Measurements from ENCODE around the gene CD48.
"Not testable (repeated sequence)": the region's sequence is repeated elsewhere in the genome, so short reads cannot be mapped to it uniquely, and the experiment has no call there.

The CD48 gene

DNA sequence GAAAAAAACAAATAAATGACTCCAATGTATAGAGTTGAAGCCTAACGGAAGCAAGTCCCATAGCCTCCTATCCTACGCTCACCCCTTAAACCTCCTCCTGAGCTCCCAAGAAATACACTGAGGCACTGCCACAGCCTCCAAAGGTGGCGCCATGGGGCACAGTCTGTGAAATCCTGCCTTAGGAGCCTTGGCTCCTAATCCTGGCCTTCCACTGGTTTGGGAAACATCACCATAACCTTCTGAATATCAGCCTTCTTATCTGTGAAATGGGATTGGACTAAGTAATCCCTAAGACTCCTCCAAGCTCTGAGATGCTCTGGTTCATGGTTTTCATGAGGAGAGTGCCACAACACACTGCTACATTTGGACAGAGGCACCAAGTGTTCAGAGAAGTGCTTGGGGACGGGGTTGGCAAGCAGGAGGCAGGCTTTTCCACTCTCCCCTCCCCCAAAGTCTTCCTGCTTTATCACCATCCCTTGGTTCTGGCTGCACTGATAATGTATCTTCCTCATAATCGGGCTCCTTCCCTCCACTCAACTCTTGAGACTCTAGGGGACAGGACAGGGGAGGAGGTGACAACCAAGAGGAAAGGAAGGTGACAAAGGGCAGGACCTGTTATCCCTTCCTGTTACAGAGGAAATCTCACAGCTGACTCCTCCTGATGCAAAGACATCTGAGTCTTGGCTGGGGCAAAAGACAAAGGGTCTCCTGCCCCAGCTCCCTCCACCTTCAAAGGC is 30.2 kb upstream of the CD48 start:
- DNase-seq (ENCODE audit: low read depth in 3 of 3) = no peak

DNA sequence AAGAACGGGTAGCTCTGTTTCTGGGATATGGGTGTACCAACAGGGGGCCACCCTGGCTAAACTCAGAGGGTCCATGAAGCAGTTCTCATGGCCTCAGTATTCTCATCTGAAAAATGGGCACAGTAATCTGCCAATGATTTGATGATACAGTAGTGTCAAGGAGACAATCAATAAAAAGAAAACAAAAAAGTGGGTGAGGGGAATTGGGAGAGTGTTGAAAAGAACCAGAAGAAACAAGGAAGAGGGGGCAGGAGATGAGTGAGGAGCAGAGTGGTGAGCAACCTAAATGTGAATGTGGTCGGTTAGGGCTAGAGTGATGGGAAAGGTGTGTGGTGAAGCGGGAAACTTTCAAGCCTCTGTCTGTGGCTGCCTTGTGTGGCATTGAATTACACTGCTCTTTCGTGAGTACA is 29.5 kb upstream of the CD48 start:
- no peak for DNase-seq (ENCODE audit: low read depth in 3 of 3)

- no peak for DNase-seq (ENCODE audit: low read depth in 3 of 3)
Measured at GRCh38 chr1:160740133-160740688, 28.6 kb upstream of the CD48 start.

DNA sequence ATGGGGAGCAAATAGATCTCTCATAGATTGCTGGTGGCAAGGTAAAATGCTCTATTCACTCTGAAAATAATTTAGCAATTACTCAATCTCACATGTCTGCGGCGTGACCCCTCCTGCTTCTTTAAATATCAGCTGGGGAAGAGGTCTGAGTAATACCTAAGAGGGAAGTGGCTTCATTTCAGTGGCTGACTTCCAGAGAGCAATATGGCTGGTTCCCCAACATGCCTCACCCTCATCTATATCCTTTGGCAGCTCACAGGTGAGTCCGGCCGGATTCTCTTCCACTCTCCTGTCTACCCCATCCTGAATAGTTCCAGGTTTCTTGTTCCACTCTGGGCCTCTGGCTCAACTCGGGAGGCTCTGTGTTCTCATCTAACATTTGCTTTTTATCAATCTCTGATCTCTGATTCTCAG is 27.5 kb upstream of the CD48 start, which contains the start of gene SLAMF7:
SLAMF7 (plus strand) TSS at position 150 of the 414 bp plus-strand sequence; CDS start at position 205, 55 bp downstream.
- DNase-seq (ENCODE audit: low read depth in 3 of 3) = no peak

GRCh38 chr1:160738271-160738670 is 26.6 kb upstream of the CD48 start:
- DNase-seq (ENCODE audit: low read depth in 3 of 3) = no peak

- no peak for DNase-seq (ENCODE audit: low read depth in 3 of 3)
Measured at GRCh38 chr1:160734301-160734700, 22.7 kb upstream of the CD48 start.

DNA sequence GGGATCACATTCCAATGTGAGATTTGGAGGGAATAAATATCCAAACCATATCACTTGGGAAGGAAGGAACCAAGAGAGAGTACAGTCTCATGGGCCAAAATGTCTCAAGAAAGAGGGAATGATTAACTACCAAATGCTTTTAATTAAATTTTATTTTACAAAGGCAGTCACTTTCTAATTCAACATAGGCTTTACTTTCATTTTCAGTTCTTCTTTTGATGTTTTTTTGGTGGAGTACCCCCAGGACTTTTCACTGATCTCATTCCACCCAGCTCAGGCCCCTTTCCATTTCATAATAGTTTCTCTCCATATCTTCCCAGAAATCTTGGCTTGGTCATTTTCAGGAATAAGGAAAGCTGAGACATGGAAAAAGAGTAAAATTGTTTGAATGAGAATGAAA is 22.3 kb upstream of the CD48 start:
- DNase-seq (ENCODE audit: low read depth in 3 of 3) = no peak

GRCh38 chr1:160731990-160732389 is 20.4 kb upstream of the CD48 start:
- no peak for DNase-seq (ENCODE audit: low read depth in 3 of 3)

DNA sequence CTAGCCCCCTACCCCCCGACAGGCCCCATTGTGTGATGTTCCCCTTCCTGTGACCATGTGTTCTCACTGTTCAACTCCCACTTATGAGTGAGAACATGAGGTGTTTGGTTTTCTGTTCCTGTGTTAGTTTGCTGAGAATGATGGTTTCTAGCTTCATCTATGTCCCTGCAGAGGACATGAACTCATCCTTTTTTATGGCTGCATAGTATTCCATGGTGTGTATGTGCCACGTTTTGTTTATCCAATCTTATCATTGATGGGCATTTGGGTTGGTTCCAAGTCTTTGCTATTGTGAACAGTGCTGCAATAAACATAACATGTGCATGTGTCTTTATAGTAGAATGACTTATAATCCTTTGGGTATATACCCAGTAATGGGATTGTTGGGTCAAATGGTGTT is 19.9 kb upstream of the CD48 start:
- not testable (repeated sequence) for DNase-seq (ENCODE audit: low read depth in 3 of 3)

DNA sequence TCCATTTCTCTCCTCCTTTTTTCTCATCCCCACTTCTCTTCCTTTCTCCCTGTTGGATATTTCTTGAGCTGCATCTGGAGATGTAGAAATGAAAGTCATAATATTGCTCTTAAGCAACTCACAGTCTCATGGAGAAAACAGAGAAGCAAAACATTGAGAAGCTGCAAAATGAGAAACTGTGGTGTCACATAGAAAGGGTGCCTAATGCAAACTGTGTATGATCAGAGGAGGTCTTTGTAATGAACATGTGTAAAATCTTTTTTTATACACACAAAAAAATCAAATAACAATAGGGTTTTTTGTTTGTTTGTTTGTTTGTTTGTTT is 15.7 kb upstream of the CD48 start:
- no peak for DNase-seq (ENCODE audit: low read depth in 3 of 3)

- peak in 2 of 3 experiments; percentile 23 to 54 for DNase-seq (ENCODE audit: low read depth in 3 of 3)
Measured at GRCh38 chr1:160726498-160727315, 15.1 kb upstream of the CD48 start.

DNA sequence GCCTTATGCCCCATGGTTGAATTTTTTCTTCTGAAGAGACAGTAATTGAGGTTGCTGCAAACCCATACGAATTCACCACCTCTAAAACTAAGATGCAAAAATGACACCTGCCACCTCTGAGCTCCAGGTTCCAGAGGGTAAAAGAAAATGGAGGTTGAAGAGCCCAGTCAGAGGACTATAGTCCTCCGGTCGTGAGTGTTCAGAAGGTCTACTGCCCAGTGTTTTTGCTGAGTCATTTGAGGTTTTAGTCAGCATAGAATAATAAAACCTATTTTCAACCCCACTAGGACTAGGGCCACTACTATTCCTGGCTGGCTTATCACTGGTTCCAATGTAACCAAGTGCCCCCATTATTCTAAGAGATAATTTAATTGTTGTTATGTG is 14.5 kb upstream of the CD48 start:
- no peak for DNase-seq (ENCODE audit: low read depth in 3 of 3)

DNA sequence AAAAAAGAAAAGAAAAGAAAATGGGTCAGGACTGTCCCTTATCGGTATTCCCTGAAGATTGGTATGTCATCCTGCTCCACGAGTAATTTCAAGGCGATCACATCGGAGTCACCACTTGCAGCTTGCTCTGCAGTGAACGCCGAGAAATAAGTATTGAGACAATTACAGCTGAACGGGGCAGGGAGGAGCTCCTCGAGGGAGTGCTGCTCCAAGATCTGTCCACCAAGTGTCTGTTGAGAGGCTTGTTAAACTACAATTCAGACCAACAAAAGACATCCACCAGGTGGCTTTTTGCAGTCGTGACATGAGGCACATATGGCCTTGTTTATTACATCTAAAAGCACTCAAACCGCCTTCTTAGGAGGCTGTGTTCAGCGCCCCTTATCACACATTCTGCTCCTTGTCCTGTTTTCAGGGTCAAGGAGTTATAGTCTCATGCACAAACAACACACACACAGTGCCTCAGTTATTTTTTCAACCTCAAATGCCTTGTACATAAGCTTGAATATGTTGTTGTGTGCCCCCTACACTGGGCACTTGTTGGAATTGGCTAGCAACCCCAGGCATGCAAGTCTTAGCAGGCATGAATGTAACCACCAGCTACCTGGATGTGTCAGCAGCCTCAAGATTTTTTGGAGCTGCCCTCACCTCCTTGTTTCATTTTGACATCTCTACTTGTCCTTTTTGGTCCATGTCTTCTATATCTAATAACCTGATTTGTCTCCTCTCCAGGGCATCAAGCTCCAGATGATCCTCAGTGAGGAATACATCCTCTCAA is 13.0 kb upstream of the CD48 start:
- no peak for DNase-seq (ENCODE audit: low read depth in 3 of 3)

GRCh38 chr1:160723332-160723731 is 11.7 kb upstream of the CD48 start:
- DNase-seq (ENCODE audit: low read depth in 3 of 3) = no peak

DNA sequence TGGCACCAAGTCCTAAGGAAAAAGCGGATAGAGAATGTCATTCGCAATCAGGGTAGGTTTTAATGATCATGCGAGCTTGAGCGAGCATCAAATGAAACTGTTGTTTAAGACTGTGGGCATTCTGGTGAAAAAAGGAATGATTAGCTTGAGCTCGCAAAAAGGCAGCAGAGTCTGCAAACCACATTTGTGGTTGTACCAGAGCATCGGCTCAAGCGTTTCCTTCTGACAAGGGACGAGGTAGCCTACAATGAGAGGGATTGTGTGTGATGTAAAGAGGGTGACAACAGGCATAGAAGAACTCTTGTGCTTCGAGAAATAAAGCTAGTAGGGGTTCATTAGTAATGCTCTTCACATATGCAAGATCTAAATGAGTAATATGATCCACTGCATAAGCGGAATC is 11.1 kb upstream of the CD48 start:
- DNase-seq (ENCODE audit: low read depth in 3 of 3) = no peak

GRCh38 chr1:160721473-160721872 is 9.9 kb upstream of the CD48 start:
- DNase-seq (ENCODE audit: low read depth in 3 of 3) = no peak

GRCh38 chr1:160720356-160721085 is 8.9 kb upstream of the CD48 start:
- DNase-seq (ENCODE audit: low read depth in 3 of 3) = no peak

DNA sequence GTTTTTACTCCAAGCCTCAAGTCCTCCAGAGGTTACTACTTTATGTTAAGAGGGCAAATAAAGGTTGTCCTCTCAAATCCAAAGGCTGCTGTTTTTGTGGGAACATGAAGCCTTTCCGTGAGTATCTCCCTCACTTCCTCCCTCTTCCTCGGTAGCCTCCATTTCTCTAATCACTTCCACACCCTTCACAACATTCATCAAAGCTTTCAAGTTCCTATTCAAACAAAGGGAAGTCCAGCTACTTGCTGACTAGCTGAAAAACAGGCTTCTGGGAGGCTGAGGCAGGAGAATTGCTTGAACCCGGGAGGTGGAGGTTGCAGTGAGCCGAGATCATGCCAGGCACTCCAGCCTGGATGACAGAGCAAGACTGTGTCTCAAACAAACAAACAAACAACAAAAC is 6.6 kb upstream of the CD48 start:
- DNase-seq (ENCODE audit: low read depth in 3 of 3) = no peak

DNA sequence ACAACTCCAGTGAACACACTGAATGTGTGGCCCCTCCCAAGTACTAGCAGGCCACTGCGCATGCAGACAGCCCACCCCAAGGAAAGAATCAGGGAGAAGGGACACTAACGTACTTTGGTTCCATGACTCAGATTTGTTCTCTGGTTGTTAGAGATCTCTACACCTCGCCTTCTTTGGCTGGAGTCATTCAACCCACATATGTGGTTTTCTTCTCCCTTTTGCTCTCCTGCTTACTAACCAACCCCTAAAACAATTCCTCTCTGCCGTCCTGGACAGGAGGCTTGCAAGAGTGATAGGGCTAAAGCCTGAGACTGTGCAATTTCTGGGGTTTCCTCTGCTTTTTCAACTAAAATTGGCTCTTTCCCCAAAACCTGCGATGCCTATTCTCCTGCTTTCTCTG is 5.7 kb upstream of the CD48 start:
- no peak for DNase-seq (ENCODE audit: low read depth in 3 of 3)

GRCh38 chr1:160716013-160716412 is 4.4 kb upstream of the CD48 start:
- DNase-seq (ENCODE audit: low read depth in 3 of 3) = no peak

DNA sequence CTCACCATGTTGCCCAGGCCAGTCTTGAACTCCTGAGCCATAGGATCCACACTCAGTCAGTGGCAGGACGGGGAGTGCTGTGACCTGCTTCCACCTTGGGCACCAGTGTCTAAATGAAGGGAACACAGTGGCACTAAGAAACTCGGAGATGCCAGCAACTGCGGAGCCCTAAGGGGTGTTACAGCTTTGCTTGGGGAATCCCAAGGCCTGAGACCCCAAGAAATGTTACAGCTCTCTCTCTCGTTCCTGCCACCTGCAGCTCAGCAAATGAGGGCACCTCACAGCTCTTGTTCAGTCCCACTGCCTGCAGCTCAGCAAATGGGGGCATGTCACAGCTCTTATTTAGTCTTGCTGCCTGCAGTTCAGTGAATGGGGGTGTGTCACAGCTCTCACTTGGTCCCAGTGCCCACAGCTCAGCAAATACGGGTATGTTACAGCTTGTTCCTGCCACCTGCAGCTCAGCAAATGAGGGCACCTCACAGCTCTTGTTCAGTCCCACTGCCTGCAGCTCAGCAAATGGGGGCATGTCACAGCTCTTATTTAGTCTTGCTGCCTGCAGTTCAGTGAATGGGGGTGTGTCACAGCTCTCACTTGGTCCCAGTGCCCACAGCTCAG is 2.5 kb upstream of the CD48 start:
- DNase-seq (ENCODE audit: low read depth in 3 of 3) = not testable (repeated sequence)
